Keratinocyte (primary cell): ENCODE results near the gene STK32B.

Source experiments
- CTCF ChIP-seq, 3 experiments: IDR thresholded peaks in 1 of 3; conservative IDR thresholded peaks in 1 of 3; optimal IDR thresholded peaks in 1 of 3; 2 replicates in 2 of 3; 3 replicates in 1 of 3; pipeline versions ENCODE3 to v1.5.1; 2011; ENCODE audit warnings: low read length in 3 of 3, mild to moderate bottlenecking in 3 of 3, moderate library complexity in 2 of 3, control low read depth in 1 of 3, inconsistent platforms in 1 of 3; ENCODE audit not compliant: insufficient read depth in 2 of 3; ENCODE audit errors: extremely low read depth in 1 of 3
- EZH2 ChIP-seq: IDR thresholded peaks from one replicate; pipeline ENCODE4 v1.6.1; 2012; ENCODE audit warnings: inconsistent platforms, mild to moderate bottlenecking, low read length, moderate library complexity

DNA sequence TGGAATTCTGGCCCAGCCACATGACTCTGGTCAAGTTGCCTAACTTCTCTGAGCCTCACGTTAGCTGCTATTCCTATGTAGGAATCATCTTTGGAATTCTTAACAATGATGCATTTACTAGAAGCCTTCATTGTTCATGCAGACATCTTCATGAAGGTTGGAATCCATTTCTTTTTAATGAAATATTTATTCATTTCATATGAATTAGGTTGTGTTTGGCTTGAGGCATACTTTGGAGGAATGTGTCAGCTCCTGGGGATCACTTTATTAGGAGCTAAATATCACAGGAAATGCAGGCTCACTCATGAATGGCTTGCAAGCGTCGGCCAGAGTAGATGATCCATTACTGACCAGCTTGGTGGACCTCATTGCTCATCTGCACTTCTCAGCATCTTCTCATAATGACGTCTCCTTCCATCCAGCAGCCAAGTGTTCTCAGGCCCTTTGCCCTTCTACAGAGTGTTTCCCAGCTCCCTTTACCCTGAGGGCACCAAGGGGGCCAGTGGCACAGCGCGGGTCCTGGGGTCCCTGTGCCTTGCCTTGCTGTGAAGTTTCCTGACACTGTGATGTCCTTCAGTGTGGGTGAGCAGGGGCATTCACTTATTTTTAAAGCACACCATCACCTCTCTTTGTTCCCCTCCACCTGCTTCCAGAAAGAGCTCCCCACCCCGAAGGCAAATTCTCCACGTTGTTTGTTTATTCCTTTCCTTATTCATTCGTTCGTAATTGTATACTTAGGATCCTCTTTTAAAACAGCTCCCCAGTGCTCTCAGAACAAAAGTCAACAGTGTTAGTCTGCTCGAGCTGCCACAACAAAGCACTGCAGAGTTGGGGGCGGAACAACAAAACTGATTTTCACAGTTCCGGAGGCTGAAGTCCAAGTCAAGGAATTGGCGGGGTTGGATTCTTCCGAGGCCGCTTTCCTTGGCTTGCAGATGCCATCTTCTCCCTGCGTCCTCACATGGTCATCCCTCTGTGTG is 106.8 kb downstream of the STK32B start:
- TF ChIP-seq CTCF (optimal IDR thresholded peaks at IDR 0.05 in 1 of 3, IDR thresholded peaks at IDR 0.05 in 1 of 3, conservative IDR thresholded peaks at IDR 0.05 in 1 of 3; ENCODE audit: extremely low read depth in 1 of 3, insufficient read depth in 2 of 3, low read length in 3 of 3) (no peak), EZH2 (no peak)
